ENCODE results near the gene CLC. TPM values are rescaled to one million over a fixed set of nuclear protein-coding genes. Genes with fewer than 3 reads are reported as not detected.

Gene CLC
- total RNA-seq, 1 experiment from 2014 or later = not detected

DNA sequence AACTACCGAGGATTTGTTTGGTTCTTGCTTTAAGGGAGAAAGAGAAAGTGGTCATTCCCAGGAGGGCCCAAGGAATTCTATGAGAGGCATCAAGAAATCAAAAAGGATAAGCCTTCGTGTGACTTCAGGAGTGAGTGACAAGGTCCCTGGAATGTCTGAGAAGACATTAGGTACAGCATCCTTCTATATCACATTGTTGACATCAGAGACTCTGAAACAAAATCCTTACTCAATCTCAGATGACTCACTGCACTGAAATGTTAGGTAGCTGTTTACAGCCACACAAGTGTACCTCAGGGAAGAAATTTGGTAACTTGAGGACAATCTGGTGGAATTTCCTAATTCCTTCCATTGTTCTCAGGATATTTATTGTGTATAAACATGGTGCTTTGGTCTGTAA, 41.4 kb downstream of the CLC start:
- peak; percentile 71 for DNase-seq
- Histone ChIP-seq H3K9me2 (replicated peaks; ENCODE audit: low read length) (no peaks in the 10 kb centered on the region), H3K36me3 (ENCODE audit: low read depth, low read length) (no peaks in the 10 kb centered on the region), H3K79me2 (ENCODE audit: low read length) (no peaks in the 10 kb centered on the region), H3K27ac (ENCODE audit: low read length) (no peak overlapping the region), H4K20me1 (ENCODE audit: low read length) (no peaks in the 10 kb centered on the region), H3K4me3 (ENCODE audit: low read length) (no peak overlapping the region), H3K27me3 (ENCODE audit: low read length) (peaks cover 34% of the 10 kb centered on the region), H3K4me1 (ENCODE audit: insufficient read depth, low read length) (0 out of 2 replicates have a peak, but pooled peaks cover 3% of the 10 kb centered on the region), H2AFZ (ENCODE audit: low read length) (no peak overlapping the region), H3F3A (ENCODE audit: low read length, unreplicated experiment) (no peaks in the 10 kb centered on the region), H3K9ac (ENCODE audit: low read length) (no peak overlapping the region), H3K4me2 (ENCODE audit: low read length) (no peak overlapping the region), H3K9me3 (ENCODE audit: low read length) (no peaks in the 10 kb centered on the region)
- ChIA-PET POLR2A (ENCODE audit: unreplicated experiment) (no interaction called here), CTCF (no interaction called here)
- TF ChIP-seq EZH2 (IDR thresholded peaks at IDR 0.05; ENCODE audit: low read length, unreplicated experiment) (no peak), EZH2phosphoT487 (IDR thresholded peaks at IDR 0.05; ENCODE audit: borderline replicate concordance, low read length) (no peak), CTCF (conservative IDR thresholded peaks at IDR 0.05; ENCODE audit: low read depth, low read length) (no peak)
- intact Hi-C loops (cut with micrococcal nuclease) = no loop called here
- ATAC-seq = no peak
- no TSS peak for BruUV-seq (replicated peaks)

- ATAC-seq (no peak), DNase-seq (no peak)
- Histone ChIP-seq H3K9ac (ENCODE audit: low read length) (no peak overlapping the region), H3F3A (ENCODE audit: low read length, unreplicated experiment) (no peaks in the 10 kb centered on the region), H3K4me3 (ENCODE audit: low read length) (no peak overlapping the region), H3K79me2 (ENCODE audit: low read length) (no peaks in the 10 kb centered on the region), H2AFZ (ENCODE audit: low read length) (no peak overlapping the region), H3K4me2 (ENCODE audit: low read length) (no peak overlapping the region), H3K36me3 (ENCODE audit: low read depth, low read length) (no peaks in the 10 kb centered on the region), H3K9me2 (replicated peaks; ENCODE audit: low read length) (no peaks in the 10 kb centered on the region), H3K9me3 (ENCODE audit: low read length) (no peaks in the 10 kb centered on the region), H3K4me1 (ENCODE audit: insufficient read depth, low read length) (0 out of 2 replicates have a peak, but pooled peaks cover 3% of the 10 kb centered on the region), H4K20me1 (ENCODE audit: low read length) (no peaks in the 10 kb centered on the region), H3K27ac (ENCODE audit: low read length) (no peak overlapping the region), H3K27me3 (ENCODE audit: low read length) (peaks cover 28% of the 10 kb centered on the region)
- BruUV-seq (replicated peaks) = no TSS peak
- CTCF ChIA-PET = no interaction called here
- intact Hi-C loops (cut with micrococcal nuclease) = no loop called here
- POLR2A ChIA-PET (ENCODE audit: unreplicated experiment) = no interaction called here
- TF ChIP-seq EZH2phosphoT487 (IDR thresholded peaks at IDR 0.05; ENCODE audit: borderline replicate concordance, low read length) (no peak), CTCF (conservative IDR thresholded peaks at IDR 0.05; ENCODE audit: low read depth, low read length) (no peak), EZH2 (IDR thresholded peaks at IDR 0.05; ENCODE audit: low read length, unreplicated experiment) (no peak)
Measured at GRCh38 chr19:39695759-39696158, 42.1 kb downstream of the CLC start.

GRCh38 chr19:39692822-39693221, 45.0 kb downstream of the CLC start:
- no peaks in the 10 kb centered on the region for H3F3A ChIP-seq (ENCODE audit: low read length, unreplicated experiment)
- TF ChIP-seq EZH2phosphoT487 (IDR thresholded peaks at IDR 0.05; ENCODE audit: borderline replicate concordance, low read length) = no peak
- no peak for TF ChIP-seq CTCF (conservative IDR thresholded peaks at IDR 0.05; ENCODE audit: low read depth, low read length)
- TF ChIP-seq EZH2 (IDR thresholded peaks at IDR 0.05; ENCODE audit: low read length, unreplicated experiment) = no peak
- ChIA-PET POLR2A (ENCODE audit: unreplicated experiment) (no interaction called here), CTCF (no interaction called here)
- no peak overlapping the region for H3K27ac ChIP-seq (ENCODE audit: low read length)
- H3K4me3 ChIP-seq (ENCODE audit: low read length) = no peak overlapping the region
- DNase-seq (no peak), ATAC-seq (no peak)
- H4K20me1 ChIP-seq (ENCODE audit: low read length) = no peaks in the 10 kb centered on the region
- H3K36me3 ChIP-seq (ENCODE audit: low read depth, low read length) = no peaks in the 10 kb centered on the region
- no peaks in the 10 kb centered on the region for H3K9me2 ChIP-seq (replicated peaks; ENCODE audit: low read length)
- BruUV-seq (replicated peaks) = no TSS peak
- no peak overlapping the region for H2AFZ ChIP-seq (ENCODE audit: low read length)
- 0 out of 2 replicates have a peak, but pooled peaks cover 3% of the 10 kb centered on the region for H3K4me1 ChIP-seq (ENCODE audit: insufficient read depth, low read length)
- no peaks in the 10 kb centered on the region for H3K9me3 ChIP-seq (ENCODE audit: low read length)
- peaks cover 11% of the 10 kb centered on the region; the same call in 1 of the 2 replicates for H3K27me3 ChIP-seq (ENCODE audit: low read length)
- intact Hi-C loops (cut with micrococcal nuclease) = no loop called here
- H3K79me2 ChIP-seq (ENCODE audit: low read length) = no peaks in the 10 kb centered on the region
- H3K9ac ChIP-seq (ENCODE audit: low read length) = no peak overlapping the region
- H3K4me2 ChIP-seq (ENCODE audit: low read length) = no peak overlapping the region
